Ramos (cell line): ENCODE results near the gene SLC6A5.

Experiments
- in situ Hi-C: fragments of 300-500 bp; cut with MboI; formaldehyde crosslinking; loops from one replicate; pipeline ENCODE4 v1.14.3; 2022; ENCODE audit warnings: low sequenced_read_pairs; ENCODE audit not compliant: unreplicated experiment

SLC6A5 gene

DNA sequence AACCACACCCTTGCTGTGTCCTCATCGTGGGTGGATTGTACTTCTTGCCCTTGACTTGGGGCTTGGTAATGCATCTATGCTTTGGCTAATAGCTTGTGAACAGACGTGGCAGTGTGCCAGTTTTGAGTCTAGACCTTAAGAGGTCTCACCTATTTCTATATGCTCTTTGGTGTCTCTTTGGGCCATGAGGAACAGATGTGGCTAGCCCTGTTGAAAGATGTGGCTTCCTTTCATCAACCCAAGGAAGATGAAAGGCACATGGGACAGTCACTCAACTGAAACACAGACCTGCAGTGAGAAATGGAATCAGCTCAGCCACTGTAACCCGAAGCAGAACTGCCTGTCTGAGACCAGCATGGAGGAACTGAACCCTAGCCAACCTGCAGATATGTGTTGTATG is 62.0 kb downstream of the SLC6A5 start:
- in situ Hi-C loops = loop anchor here (25.0 kb wide), 1 partner anchor 1476 kb away; no protein-coding TSS in a partner anchor

DNA sequence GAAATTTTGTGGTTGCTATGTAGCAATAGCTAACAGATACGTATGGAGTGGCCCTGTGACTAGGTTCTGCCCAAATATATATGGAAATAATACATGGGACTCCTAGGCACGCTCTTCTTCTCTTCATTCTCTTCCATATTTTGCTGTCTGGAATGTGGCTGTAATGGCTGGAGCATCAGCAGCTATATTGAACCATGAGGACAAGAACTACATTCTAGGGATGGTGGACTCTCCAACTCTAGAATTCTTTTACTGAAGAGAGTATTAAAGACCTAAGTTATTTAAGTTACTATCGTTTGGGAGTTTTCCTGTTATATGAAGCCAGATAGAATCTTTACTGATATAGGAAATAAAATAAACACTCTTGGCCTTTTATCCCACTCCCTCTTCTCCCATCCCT is 62.4 kb downstream of the SLC6A5 start:
- in situ Hi-C loops = loop anchor here (25.0 kb wide), 1 partner anchor 1475 kb away; no protein-coding TSS in a partner anchor

DNA sequence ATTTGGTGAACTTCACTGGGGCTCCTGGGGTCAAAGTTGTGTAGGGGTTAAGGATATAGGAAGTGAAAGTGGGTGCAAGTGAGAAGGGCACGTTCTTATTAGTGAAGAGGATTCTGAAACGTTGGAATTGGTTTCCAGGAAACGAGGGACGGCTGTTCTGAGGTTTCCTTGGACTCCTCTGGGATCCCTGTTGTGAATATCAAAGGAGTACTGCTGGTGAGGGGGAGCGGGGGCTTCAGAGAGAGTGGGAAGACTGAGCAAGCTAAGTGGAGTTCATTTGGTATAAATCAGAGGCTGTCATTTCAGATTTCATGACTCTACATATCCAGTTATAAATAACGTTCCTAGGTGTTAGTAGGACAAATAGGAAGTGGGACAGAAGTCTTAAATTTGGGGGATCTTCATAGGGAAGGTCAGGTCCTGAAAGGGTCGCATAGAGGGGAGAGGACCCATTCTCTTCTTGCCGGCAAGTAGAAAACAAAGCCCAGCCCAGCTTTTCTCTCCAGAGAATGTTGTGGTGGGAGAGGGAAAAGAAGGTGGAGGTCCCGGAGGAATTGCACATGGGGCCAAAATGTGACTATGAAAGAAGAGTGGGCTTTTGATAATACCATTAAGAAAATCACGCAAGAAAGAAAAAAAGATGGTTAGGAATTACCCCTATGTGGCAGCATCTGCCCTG is 68.9 kb downstream of the SLC6A5 start:
- in situ Hi-C loops = loop anchor here (25.0 kb wide), 1 partner anchor 1469 kb away; no protein-coding TSS in a partner anchor

DNA sequence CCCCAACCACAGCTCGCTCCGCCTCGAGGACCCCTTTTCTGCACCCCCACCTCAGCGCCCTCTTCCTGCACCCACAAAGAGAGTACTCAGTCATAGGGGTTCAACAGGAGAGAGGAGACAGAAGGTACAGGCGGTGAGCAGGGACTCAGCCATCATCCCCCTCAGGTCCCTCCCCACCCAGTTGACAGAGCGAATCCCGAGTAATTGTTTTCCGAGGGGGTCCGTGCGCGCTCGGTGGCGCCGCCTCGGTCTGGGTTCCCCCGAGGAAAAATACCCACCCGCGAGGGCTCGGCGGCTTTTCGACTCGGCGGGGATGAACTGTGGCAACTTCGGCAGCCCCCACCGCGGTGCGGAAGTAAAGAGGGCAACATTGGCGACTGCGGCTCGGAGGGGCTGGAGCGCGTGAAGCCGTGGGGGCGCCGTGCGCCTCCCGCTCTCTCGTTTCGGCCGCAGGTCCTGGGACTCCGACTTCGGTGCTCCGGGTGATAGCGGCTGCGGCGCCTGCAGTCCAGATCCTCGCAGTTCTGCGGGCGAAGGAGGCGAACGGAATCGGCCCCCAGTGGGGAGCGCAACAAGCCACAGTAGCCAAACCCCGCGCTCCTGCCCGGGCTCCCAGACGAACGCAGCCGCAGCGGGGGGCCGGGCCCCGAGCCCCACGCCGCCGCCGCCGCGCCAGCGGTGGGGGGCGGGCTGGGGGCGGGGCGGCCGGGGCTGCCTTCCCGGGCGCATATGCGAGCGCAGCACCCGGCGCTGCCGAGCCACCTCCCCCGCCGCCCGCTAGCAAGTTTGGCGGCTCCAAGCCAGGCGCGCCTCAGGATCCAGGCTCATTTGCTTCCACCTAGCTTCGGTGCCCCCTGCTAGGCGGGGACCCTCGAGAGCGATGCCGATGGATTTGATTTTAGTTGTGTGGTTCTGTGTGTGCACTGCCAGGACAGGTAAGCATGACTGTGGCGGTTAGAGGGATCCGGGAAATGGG is 69.7 kb downstream of the SLC6A5 start, which contains the start of gene NELL1:
NELL1 (plus strand) TSS at position 743 of the 976 bp plus-strand sequence.
- in situ Hi-C loops = loop anchor here (25.0 kb wide), 1 partner anchor 1468 kb away; no protein-coding TSS in a partner anchor

DNA sequence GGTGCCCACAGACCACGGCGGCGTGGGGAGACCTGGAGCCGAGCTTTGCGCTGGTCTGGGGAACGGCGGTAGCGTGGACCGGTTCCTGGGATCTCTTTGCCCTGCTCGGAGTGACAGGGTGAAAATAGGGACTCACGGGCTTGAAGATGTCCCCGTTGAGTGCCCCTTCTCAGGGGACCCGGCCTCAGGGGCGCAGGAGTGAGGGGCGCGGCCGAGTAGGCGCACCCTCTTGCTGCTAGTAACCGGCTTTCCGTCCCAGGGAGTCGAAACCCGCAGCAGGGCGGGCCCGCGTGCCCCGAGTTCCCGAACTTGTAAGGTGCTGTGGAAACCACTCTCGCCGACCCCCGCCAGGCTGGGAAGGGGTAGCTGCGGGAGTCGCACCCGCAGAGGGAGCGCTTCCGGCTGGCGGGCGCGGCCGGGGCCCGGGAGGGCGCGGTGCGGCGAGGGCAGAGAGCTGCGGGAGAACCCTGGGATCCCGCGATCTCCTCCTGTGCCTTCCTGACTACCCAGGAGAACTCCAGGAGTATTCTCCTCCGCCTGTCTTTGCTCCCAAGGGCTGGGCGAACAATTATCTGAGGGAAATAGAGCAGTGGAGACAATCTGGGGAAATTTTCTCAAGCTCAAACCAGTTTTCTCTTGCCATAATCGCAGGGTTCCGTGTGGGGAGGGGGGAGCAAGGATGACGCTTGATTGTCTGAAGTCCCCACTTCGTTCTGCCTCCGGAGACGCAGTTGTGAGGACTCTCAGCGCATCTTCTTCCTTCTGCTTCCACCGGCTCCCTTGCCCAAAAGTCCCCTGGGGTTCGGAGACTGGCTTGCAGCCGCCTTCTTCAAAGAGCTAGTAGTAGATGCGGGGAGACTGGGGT is 70.6 kb downstream of the SLC6A5 start:
- in situ Hi-C loops = loop anchor here (25.0 kb wide), 1 partner anchor 1467 kb away; no protein-coding TSS in a partner anchor

DNA sequence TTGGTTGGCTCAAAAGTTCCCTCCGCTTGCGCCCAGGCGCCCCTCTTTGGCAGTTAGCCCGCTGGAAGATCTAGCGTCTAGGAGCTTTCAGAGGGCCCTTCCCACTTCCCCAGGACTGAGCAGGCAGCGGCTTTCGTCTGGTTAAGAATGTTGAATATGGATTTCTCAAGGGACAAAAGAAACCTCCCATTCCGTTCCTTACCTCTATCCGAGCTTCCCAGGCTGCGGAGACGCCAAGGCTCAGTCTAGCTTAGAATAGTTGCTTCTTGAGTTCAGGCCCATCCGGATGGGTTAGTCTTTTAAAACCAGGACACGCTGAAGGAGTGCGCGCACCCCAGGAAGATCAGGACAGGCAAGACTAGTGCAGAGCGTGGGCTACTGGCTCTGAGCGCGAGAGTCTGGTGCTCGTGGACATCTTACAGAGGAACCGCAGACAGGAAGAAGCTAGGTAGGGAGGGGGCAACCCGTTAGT is 71.6 kb downstream of the SLC6A5 start:
- in situ Hi-C loops = loop anchor here (25.0 kb wide), 1 partner anchor 1466 kb away; no protein-coding TSS in a partner anchor

DNA sequence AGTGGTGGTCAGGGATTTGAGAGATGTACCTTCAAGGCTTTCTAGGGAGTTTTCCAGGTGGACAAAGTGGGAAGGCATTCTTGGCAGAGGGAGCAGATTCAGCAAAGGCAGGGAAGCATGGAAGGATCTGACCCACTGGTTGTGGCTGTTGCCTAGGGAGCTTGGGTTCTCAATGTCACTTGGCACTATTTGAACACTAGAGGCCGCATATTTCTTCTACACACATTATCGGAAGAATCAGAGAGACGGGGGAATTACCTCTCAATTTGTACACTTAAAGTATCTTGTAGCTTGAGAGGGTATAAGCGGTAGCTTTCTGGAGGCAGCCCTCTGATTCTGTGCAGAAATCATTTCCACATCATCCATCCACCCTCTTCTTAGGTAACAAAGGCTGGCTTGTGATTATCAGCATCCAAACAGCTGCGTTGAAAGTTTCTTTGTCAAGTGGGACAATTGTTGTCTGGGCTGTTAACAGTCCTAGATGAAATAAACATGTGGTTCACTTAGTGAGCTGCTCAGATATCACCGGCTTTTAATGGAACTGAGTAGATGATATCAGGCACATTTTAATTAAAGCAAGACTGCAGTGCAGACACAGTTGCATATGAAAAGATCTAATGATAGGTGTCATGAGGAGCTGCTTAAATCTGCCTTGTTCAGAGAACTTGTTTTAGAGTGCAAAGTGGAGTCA is 72.6 kb downstream of the SLC6A5 start:
- in situ Hi-C loops = loop anchor here (25.0 kb wide), 1 partner anchor 1465 kb away; no protein-coding TSS in a partner anchor

DNA sequence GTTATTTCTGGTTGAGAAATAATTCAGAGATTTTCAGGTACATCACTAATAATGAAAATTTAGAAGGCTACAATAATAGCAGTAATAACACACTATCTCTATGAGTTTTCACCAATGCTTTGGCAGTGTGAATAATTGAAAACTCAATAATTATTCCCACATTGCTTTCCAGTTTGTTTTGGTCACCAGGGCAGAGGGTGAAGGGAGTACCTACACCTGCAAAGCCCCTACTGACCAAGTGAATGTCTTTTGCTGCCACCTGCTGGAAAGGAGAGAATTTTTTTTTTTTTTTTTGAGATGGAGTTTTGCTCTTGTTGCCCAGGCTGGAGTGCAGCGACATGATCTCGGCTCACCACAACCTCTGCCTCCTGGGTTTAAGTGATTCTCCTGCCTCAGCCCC is 73.2 kb downstream of the SLC6A5 start:
- in situ Hi-C loops = loop anchor here (25.0 kb wide), 1 partner anchor 1465 kb away; no protein-coding TSS in a partner anchor

DNA sequence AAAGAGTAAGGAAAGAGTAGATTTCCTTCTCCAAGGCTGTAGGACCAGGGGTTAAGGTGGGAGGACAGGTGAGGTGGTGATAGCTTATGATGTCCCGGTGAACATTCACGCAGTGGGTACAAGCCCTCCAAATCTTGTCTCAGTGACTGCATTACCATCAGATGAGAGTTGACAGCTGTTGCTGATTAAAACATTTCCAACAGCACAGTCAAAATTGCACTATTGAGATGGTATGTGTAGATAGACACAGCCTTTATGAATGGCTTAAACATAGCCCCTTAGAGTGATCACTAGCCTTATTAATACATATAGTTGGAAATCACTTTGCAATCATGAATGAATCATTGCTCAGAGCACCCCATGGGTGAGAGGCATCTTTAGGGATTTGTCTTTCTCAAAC is 77.2 kb downstream of the SLC6A5 start:
- in situ Hi-C loops = no loop called here

DNA sequence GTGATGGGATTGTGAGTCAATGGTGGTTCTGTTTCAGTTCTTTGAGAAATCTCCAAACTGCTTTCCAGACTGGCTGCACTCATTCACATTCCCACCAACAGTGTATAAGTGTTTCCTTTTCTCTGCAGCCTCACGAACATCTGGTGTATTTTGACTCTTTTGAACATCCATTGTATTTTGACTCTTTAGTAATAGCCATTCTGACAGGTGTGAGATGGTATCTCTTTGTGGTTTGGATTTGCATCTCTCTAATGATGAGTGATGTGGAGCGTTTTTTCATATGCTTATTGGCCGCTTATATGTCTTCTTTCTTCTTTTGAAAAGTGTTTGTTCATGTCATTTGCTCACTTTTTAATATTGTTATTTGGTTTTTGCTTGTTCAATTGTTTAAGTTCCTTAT is 89.4 kb downstream of the SLC6A5 start:
- in situ Hi-C loops = no loop called here

DNA sequence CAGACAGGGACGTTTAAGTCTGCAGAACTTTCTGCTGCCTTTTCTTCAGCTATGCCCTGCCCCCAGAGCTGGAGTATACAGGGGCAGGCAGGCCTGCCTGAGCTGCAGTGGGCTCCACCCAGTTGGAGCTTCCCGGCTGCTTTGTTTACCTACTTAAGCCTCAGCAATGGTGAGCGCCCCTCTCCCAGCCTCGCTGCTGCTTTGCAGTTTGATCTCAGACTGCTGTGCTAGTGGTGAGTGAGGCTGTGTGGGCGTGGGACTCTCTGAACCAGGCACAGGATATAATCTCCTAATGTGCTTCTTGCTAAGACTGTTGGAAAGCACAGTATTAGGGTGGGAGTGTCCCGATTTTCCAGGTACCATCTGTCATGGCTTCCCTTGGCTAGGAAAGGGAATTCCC is 108.5 kb downstream of the SLC6A5 start:
- in situ Hi-C loops = no loop called here
